COLO668 (cell line): ENCODE measurements around the gene GEMIN8.

ENCODE experiments used
- DNase-seq: peaks from one replicate; lab custom pipeline; 2025; ENCODE audit not compliant: unreplicated experiment; lab: John Stamatoyannopoulos, UW

Gene GEMIN8

GRCh38 chrX:14015941-14016340, 13.8 kb downstream of the GEMIN8 start:
- DNase-seq: no peak

- DNase-seq: no peak
These were observed 14.4 kb downstream of the GEMIN8 start for GRCh38 chrX:14015294-14015693.

- no peak for DNase-seq
These were observed 15.2 kb downstream of the GEMIN8 start for GRCh38 chrX:14014526-14014925.

- DNase-seq: no peak
These were observed 16.6 kb downstream of the GEMIN8 start for GRCh38 chrX:14013054-14013453.

- DNase-seq: no peak
These were observed 19.1 kb downstream of the GEMIN8 start for GRCh38 chrX:14010566-14010965.

- DNase-seq: no peak
These were observed 23.2 kb downstream of the GEMIN8 start for GRCh38 chrX:14006540-14006939.

GRCh38 chrX:14003876-14004425, 25.7 kb downstream of the GEMIN8 start:
- DNase-seq: no peak

GRCh38 chrX:14003028-14003427, 26.7 kb downstream of the GEMIN8 start:
- no peak for DNase-seq

GRCh38 chrX:13996650-13997049, 33.0 kb downstream of the GEMIN8 start:
- no peak for DNase-seq

- no peak for DNase-seq
These were observed 35.1 kb downstream of the GEMIN8 start for GRCh38 chrX:13994536-13995080.

- no peak for DNase-seq
These were observed 35.6 kb downstream of the GEMIN8 start for GRCh38 chrX:13994104-13994503.

GRCh38 chrX:13990126-13990800, 39.4 kb downstream of the GEMIN8 start:
- DNase-seq: no peak

GRCh38 chrX:13985697-13986435, 43.8 kb downstream of the GEMIN8 start:
- no peak for DNase-seq

- no peak for DNase-seq
These were observed 46.0 kb downstream of the GEMIN8 start for GRCh38 chrX:13983734-13984133.

GRCh38 chrX:13968198-13968597, 61.5 kb downstream of the GEMIN8 start:
- DNase-seq: no peak

GRCh38 chrX:13967636-13968035, 62.1 kb downstream of the GEMIN8 start:
- DNase-seq: no peak

- no peak for DNase-seq
These were observed 62.9 kb downstream of the GEMIN8 start for GRCh38 chrX:13966793-13967125.

GRCh38 chrX:13966071-13966792, 63.5 kb downstream of the GEMIN8 start:
- no peak for DNase-seq

- DNase-seq: no peak
These were observed 64.2 kb downstream of the GEMIN8 start for GRCh38 chrX:13965531-13965930.

GRCh38 chrX:13956998-13957397, 72.7 kb downstream of the GEMIN8 start:
- no peak for DNase-seq
